Activated CD8-positive, alpha-beta memory T cell treated with anti-CD3 and anti-CD28 coated beads for 24 hours (primary cell): ENCODE measurements around the gene CUTA.
"Not testable (repeated sequence)": the region's sequence is repeated elsewhere in the genome, so short reads cannot be mapped to it uniquely, and the experiment has no call there.

Source experiments
- DNase-seq: peaks from one replicate; pipeline ENCODE4 v3.0.0-alpha.2; 2020

CUTA gene

DNA sequence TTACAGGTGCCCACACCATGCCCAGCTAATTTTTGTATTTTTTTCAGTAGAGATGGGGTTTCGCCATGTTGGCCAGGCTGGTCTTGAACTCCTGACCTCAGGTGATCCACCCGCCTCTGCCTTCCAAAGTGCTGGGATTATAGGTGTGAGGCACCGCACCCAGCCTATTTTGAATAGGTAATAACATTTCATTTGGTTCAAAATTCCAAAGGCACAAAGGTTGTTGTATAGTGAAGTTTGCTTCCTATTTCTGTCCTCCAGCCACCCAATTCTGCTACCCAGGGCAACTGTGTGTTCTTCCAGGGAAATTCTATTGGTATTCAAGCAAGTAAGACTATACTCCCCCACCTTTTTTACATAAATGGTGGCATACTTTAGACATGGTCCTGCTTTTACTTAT is 19.3 kb downstream of the CUTA start:
- DNase-seq, result not testable (repeated sequence)

DNA sequence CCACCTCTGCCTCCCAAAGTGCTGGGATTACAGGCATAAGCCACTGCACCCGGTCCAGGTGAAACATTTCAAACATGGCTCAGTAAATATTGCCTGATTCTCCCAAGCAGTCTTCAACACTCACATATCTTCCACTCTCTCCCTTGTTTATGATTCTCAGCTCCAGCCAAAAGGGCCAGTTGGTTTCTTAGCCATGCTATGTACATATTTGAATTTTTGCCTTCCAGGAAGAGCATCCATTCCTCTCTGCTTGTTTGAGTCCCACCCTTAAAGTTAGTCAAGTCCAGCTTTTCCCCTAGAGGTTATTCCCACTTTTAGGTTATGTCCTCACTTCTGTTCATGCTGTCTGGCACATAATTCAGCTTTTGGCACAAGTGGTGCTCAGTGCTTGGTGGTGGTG is 20.4 kb downstream of the CUTA start:
- no peak for DNase-seq

DNA sequence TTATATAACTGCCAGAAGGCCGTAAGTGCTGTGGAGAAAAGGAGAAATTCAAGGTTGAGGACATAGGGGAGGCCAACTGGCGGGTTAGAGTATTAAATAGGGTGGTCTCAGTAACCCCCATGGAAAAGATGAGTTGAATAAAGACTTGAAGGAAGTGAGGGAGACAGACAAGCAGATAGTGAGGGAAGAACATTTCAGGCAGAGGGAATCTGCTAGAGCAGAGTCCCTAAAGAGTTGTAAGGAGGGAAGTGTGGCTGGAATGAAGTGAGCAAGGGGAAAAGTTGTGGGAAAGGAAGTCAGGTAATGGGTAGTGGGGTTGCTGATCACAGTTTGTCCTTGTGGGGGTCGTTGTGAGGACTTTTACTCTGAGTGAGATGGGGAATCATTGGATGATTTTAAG is 24.9 kb downstream of the CUTA start:
- DNase-seq, result no peak

DNA sequence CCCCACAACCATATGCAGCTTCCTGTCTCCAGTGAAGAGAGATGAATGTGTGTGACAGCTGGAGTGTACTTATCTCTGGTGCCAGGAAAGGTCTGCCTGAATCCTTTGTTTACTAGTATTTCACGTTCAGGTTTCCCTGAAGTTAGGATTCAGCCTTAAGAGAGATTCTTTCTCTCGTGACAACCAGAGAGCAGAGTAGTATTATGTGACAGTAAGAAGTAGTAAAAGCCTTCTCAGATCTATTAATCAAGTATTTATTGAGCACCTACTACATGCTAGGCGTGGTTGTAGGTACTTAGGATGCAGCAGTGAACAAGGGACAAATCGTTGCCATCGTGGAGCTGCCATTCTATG is 25.3 kb downstream of the CUTA start:
- DNase-seq, result no peak

DNA sequence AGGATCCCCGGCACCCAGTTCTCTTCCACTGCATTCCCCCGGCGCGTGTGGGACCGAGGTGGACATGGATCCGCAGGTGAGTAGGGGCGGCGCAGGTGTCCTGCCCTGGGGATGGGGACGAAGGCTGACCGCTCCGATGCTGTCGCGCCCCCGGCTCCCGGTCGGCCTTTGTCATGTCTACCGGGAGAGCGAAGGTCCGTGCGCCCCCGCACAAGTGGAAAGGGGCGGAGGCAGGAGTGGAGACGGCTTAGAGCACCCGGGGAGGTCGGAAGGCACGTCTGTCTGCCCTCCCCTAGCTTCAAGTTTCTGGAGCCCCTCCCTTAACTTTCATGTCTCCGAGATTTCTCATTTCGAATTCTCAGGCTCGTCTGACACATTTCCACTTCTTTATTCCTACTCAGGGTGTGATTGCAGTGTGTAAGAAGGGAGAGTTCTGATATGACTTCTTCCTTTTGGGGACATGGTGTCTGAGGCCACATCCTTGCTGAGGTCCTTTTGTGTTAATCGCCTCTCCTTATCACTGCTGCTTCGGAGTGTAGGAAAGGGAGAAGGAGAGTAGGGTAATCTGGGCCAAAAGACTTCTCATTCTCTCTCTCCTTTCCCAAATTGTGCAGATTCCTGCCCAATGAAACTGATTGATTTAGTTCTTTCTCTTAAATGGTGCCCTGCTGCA is 25.8 kb downstream of the CUTA start:
- DNase-seq, result no peak

DNA sequence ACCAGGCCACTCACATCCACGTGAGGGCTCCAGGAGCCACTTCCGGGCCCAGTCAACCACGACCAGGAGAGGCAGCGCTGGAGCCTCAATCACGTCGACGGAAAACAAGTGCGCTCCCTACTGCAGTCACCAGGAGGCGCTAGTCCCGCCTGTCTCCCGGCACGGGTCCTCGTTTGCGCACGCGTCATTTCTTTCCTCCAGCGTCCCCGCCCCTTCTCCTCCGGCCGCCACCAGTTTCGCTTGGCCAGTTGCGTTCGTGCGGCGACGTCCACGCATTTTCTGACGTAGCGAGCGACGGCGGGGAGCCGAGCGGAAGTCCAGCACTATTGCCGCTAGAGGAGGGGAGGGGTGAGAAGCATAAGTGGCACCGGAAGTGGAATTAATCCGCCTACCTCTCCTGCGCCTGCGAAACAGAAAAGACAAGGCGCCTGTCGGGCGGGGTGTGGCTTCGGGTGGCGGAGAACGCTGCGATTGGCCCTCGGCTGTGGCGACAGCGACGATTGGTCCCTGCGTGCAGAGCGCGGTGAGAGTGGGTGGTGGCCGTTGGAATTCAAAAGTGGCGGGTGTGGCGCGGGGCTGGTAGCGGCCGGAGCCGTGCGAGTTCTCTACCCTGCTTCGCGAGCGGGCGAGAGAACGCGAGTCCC is 26.5 kb downstream of the CUTA start, which contains the start of gene KIFC1:
Gene KIFC1 (plus strand): TSS at position 546 of the 644 bp plus-strand sequence. CDS start 163 bp downstream, outside the sequence.
- peak; percentile 99 for DNase-seq

DNA sequence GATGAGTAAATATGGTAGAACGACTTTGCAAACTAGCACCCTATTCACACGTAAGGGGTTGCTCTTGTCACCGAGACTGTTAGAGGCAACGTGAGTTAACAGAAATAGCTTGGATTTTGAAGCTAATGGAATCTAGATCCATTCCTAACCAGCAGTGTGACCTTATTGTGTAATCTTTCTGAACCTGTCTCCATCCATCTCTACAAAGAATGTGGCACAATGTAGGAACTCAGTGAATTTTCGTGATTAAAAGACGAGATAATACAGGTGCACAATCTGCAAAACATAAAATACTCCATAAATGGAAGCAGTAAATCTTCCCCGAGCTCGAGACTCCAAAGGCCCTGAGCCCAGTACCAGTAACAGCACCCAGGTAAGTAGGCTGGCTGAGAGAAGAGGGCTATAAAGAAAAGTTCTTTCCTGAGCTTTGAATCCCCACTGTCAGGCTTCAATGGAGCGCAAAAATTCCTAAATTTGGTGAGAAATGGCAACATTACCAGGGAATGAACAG is 27.1 kb downstream of the CUTA start:
- no peak for DNase-seq

DNA sequence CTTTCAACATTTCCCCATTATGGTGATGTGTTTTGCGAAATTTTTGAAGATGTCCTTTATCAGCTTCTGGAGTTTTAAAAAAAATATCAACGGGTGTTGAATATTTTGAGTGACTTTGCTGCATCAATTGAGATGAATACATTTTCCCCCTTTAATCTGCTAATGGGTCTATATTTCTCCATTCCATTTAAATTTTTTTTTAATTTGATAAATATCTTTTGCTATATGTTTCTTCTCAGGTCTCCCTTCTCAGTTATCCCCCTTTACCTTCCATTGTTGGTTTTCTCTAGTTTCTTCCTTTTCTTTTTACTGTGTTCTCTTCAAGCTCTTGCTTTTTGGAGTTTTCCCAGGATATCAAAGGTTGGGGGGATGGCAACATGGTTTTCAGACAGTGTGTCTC is 27.7 kb downstream of the CUTA start:
- DNase-seq, result no peak

DNA sequence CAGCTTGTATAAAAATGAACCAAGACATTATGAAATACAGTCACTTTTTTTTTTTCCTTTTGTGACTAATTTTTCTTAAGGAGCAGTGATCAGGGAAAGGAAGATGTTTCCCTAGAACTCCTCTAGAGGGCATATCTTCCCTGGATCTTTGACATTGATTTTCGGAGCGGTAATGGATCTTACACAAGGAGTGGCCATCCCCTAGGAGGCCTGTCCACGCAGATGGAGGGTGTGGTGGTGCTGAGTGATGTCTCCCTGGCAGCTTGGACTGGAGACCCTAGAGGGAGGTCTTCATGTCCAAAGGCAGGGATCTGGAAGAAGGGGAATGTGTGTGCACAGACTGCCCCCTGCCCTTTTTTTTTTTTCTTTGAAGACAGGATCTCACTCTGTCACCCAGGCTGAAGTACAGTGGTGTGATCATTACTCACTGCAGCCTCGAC is 33.3 kb downstream of the CUTA start:
- DNase-seq, result no peak

DNA sequence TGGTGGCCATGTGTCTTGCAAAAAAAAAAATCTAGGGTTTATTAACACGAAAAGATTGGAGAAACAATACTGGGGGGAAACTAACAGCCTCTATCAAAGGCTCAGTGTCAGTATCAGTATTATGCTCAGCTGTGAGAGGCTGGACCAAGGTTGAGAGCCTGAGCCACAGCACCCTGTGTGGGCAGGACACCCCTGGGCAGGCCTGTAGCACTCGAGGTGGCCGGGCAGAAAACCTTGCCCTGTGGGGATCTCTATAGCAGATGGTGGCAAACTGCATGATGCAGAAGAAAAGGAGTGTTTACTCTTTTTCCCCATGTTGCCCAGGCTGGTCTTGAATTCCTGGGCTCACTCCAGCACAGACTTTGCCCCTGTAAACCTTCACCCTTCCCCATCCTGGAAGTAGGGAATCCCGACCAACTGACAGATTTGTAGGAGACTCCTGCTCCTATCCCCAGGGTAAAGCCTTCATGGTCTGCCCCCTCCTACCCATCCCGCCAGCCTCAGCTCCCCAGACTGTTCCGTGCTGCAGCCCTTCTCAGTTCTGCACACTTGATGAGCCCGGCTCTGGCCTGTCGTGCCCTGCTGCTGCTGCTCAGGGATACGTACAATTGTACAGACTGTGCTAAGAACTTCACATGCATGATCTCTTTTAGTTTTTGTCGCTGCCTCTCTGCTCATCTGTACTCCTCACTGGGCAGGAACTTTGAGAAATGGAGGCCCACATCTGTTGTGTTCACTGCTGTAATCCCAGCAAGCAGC is 34.3 kb downstream of the CUTA start:
- no peak for DNase-seq

DNA sequence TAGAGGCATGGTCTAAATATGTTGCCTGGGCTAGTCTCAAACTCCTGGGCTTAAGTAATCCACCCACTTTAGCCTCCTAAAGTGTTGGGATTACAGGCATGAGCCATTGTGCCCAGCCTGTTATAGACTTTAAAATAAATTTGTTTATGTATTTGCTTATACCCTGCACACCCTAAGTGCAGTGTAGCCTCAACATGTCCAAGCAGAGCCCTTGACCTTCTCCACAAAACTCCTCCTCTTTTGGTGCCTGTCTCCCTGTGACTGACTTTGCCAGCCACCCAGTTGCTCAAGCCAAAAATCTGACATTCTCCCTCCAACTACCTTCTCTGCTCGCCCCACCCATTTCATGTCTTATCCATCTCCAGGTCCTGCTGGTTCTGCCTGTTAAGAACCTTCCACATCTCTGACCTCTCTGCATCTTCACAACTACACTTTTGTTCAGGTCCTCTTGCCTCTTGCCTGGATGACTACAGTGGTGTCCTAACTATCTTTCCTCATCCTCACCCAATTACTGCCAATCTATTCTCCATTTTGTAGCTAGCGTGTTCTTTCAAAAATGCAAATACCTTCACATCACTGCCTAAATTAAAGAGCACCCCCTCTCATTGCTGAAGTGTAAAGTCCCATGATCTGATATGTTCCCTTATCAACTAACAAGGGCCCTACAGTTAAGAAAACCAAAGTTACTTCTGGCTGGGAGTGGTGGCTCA is 37.5 kb downstream of the CUTA start:
- DNase-seq, result no peak

DNA sequence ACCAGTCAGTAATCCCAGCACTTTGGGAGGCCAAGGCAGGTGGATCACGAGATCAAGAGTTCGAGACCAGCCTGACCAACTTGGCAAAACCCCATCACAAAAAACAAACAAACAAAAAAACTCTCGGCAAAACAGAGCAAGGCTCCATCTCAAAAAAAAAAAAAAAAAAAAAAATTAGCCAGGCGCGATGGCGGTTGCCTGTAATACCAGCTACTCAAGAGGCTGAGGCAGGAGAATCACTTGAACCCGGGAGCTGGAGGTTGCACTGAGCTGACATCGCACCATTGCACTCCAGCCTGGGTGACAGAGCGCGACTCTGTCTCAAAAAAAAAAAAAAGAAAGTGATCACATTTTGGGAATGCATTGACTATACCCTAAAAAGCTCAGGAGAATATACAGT is 38.7 kb downstream of the CUTA start:
- not testable (repeated sequence) for DNase-seq

DNA sequence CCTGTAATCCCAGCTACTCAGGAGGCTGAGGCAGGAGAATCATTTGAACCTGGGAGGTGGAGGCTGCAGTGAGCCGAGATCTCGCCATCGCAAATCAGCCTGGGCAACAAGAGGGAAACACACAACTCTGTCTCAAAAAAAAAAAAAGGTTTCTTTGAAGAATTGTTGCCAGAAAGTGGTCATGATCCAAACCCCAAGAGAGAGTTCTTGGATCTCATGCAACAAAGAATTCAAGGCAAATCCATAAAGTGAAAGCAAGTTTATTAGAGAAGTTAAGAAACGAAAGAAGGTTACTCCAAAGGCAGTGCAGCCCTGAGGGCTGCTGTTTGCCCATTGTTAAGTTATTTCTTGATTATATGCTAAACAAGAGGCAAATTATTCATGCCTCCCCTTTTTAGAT is 40.7 kb downstream of the CUTA start:
- no peak for DNase-seq

DNA sequence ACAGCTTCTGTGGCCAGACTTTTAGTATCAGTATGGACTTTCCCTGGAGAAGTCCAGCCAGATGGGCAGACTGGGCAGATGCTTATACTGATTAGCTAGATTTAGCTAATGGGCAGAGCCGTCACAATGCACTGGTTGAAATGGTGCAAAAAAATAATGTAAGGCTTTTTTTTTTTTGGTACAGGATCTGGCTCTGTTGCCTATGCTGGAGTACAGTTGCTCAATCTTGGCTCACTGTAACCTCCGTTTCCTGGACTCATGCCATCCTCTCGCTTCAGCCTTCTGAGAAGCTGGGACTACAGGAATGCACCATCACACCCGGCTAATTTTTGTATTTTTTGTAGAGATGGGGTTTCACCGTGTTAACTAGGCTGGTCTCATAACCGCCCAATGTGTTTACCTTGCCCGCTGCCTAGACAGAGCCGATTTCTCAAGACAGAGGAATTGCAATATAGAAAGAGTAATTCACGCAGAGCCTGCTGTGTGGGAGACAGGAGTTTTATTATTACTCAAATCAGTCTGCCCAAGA is 42.7 kb downstream of the CUTA start:
- no peak for DNase-seq

DNA sequence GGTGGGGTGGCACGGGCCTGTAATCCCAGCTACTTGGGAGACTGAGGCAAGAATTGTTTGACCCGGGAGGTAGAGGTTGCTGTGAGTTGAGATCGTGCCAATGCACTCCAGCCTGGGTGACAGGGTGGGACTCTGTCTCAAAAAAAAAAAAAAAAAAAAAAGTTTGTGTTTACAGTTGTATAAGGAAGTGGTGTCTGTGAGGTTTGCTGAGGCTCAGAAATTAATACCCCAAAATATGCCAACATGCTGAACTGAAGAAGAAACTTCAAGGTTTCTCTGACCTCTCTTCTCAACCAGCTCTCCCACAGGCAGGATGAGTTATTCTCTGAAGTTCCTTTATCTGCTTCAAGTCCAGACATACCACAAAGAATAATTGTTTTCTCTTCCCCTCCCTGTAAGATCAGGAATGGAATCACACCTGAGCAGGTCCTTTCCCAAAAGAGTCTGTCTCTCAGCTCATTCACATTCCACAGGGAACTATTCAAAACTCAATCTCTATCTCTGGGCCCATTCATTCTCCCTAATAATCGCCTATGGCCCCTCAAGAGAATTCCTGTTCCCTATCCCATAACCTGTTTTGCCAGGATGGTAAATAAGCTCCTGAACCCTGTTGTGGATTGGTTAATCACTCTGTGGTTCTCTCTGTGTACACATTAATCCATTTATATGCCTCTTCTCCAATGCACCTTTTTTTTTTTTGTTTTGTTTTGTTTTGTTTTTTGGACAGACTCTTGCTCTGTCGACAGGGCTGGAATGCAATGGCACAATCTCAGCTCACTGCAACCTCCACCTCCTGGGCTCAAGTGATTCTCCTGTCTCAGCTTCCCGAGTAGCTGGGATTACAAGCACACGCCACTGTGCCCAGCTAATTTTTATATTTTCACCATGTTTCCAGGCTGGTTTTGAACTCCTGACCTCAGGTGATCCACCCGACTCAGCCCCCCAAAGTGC is 43.7 kb downstream of the CUTA start:
- DNase-seq, result no peak

DNA sequence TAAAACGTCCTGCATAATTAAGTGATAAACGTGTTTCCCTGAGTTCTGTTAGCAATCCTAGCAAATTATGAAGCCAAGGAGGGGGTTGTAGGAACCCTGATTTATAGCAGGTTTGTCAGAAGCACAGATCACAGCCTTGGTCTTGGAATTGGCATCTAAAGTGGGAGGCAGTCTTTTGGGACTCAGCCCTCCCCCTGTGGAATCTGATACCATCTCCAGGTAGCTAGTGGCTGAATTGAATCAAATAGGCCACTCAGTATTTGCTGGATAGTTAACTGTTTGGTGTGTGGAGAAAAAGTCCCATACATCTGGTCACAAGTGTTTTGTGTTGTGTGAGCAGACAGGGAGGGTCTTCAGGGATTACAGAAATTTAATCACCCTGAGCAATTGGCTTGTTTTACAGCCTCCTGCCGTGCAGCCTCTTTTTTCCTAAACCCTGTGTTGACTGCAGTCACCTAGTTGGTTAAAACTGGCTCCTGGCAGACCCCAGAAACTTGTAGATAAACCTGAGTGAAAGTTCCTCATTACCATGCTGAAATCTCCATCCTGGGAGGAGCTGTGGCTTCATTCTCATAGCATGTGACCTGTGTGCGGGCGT is 45.3 kb downstream of the CUTA start:
- DNase-seq, result no peak

DNA sequence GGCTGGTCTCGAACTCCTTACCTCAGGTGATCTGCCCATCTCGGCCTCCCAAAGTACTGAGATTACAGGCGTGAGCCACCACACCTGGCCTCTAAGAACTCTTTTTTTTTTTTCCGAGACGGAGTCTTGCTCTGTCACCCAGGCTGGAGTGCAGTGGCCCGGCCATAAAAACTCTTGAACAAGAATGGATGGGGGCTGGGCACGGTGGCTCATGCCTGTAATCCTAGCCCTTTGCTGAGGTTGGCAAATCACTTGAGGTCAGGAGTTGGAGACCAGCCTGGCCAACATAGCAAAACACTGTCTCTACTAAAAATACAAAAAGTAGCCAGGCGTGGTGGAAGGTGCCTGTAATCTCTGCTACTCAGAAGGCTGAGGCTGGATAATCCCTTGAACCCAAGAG is 46.0 kb downstream of the CUTA start:
- DNase-seq, result not testable (repeated sequence)

DNA sequence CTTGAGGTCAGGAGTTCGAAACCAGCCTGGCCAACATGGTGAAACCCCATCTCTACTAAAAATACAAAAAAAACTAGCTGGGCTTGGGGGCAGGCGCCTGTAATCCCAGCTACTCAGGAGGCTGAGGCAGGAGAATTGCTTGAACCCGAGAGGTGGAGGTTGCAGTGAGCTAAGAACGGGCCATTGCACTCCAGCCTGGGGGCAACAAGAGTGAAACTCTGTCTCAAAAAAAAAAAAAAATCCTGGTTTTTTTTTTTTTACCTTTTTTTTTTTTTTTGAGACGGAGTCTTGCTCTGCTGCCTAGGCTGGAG is 50.2 kb downstream of the CUTA start:
- DNase-seq, result not testable (repeated sequence)

DNA sequence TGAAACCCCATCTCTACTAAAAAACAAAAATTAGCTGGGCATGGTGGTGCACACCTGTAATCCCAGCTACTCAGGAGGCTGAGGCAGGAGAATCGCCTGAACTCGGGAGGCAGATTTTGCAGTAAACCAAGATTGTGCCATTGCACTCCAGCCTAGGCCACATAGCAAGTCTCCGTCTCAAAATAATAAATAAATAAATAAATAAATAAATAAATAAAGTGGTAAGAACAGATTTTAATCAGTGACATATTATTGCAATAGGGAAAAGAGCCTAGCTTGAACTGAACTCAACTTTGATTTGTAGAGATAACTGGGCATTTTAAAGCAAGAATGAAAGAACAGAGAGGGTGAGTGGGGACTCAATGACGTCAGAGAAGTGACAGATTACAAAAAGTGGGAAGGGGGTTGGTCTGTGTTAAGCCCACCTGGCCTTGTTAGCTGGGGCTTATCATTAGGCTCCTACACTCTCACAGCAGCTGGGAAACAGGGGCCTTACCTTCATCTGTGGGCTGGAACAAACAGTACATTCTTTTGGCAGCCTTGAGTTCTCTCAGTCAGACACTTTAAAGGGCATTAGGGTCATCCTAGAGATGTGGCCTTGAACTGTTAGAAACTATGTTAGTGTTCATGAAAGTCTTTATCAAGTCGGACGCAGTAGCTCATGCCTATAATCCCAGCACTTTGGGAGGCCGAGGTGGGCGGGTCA is 50.7 kb downstream of the CUTA start:
- no peak for DNase-seq
